CD4-positive, alpha-beta T cell (primary cell): Measurements from ENCODE around the gene DNAH7. TPM values are rescaled to one million over a fixed set of nuclear protein-coding genes. Genes with fewer than 3 reads are reported as not detected.

ENCODE experiments used
- ATAC-seq: fragments of 200-7000 bp; cut with Tn5 transposase; one replicate; pipeline ENCODE4 v1.10.0; 2022; ENCODE audit warnings: mild to moderate bottlenecking; ENCODE audit not compliant: poor library complexity
- CTCF ChIA-PET: fragments of 350-600 bp; sonication (Branson Sonifier 250); formaldehyde crosslinking; loops from one replicate; lab custom pipeline; 2021; ENCODE audit warnings: antibody characterized with exemption, inconsistent platforms; lab: Charles Lee
- POLR2A ChIA-PET: fragments of 350-600 bp; sonication (Branson Sonifier 250); formaldehyde crosslinking; loops from one replicate; lab custom pipeline; 2021; ENCODE audit warnings: antibody characterized with exemption, inconsistent platforms; lab: Charles Lee
- DNase-seq, 14 experiments: peaks; one replicate each; pipeline ENCODE4 v3.0.0-alpha.2; 2013 to 2020; ENCODE audit warnings: mixed read lengths in 2 of 14
- H3K27ac ChIP-seq, 2 donors: one replicate each; pipeline versions ENCODE4 v1.5.1 to v1.7.0; 2013; ENCODE audit warnings: low read length in 2 of 2, low read depth in 1 of 2, mild to moderate bottlenecking in 1 of 2
- H3K27me3 ChIP-seq, 2 experiments: 1 replicate in 1 of 2; 2 replicates in 1 of 2; pipeline versions ENCODE4 v1.6.1 to v1.7.0; 2013; ENCODE audit warnings: low read length in 2 of 2, control low read depth in 1 of 2, mild to moderate bottlenecking in 1 of 2, moderate library complexity in 1 of 2; ENCODE audit not compliant: insufficient read depth in 2 of 2, control insufficient read depth in 1 of 2
- H3K36me3 ChIP-seq: one replicate; pipeline ENCODE4 v1.6.1; 2013; ENCODE audit warnings: low read length, control low read depth; ENCODE audit not compliant: insufficient read depth
- H3K4me1 ChIP-seq: one replicate; pipeline ENCODE4 v1.6.1; 2013; ENCODE audit warnings: low read length, control low read depth; ENCODE audit not compliant: insufficient read depth
- H3K4me3 ChIP-seq: one replicate; pipeline ENCODE4 v1.5.1; 2013; ENCODE audit warnings: mild to moderate bottlenecking, low read length, moderate library complexity
- H3K9me3 ChIP-seq, 2 experiments: 1 replicate in 1 of 2; 2 replicates in 1 of 2; pipeline versions ENCODE4 v1.6.1 to v1.7.0; 2013; ENCODE audit warnings: low read length in 2 of 2, mild to moderate bottlenecking in 2 of 2, control low read depth in 1 of 2, moderate library complexity in 1 of 2; ENCODE audit not compliant: control insufficient read depth in 1 of 2, insufficient read depth in 1 of 2
- H3K27ac Mint-ChIP-seq: one replicate; pipeline ENCODE4 v1.8.0; 2020; ENCODE audit warnings: mixed read lengths
- H3K27me3 Mint-ChIP-seq: one replicate; pipeline ENCODE4 v1.8.0; 2021; ENCODE audit warnings: mixed read lengths
- H3K36me3 Mint-ChIP-seq: one replicate; pipeline ENCODE4 v1.8.0; 2021; ENCODE audit warnings: low read depth, mixed read lengths
- H3K4me1 Mint-ChIP-seq: one replicate; pipeline ENCODE4 v1.8.0; 2021; ENCODE audit warnings: low read depth, mixed read lengths
- H3K4me3 Mint-ChIP-seq: one replicate; pipeline ENCODE4 v1.8.0; 2020; ENCODE audit warnings: mild to moderate bottlenecking, mixed read lengths
- H3K9me3 Mint-ChIP-seq: one replicate; pipeline ENCODE4 v1.8.0; 2020; ENCODE audit warnings: mixed read lengths
- intact Hi-C, 2 experiments: fragments of 100-400 bp; cut with DNase I in 1 of 2; cut with micrococcal nuclease in 1 of 2; formaldehyde crosslinking; loops; one replicate each; pipeline versions ENCODE4 v1.15.1 to v1.9.0; 2023 to 2025; cut with DNase I, micrococcal nuclease
- polyA plus RNA-seq, 2 donors: library from polyadenylated mRNA; unstranded; fragments of 120-200 nt; gene quantifications; one replicate each; pipeline ENCODE4 v1.2.1, GENCODE V29; 2013
- total RNA-seq, 174 experiments: library from RNA in 2 of 174; stranded (reverse) in 2 of 174; gene quantifications; one replicate each; pipeline ENCODE4 v1.2.3 and lab custom pipeline; 2021 to 2026
- TF ChIP-seq, protein P1 (sequence below): fragments of 200-600 bp; IDR thresholded peaks from one replicate; pipeline ENCODE4 v1.8.0; 2022; ENCODE audit warnings: antibody characterized with exemption, mild to moderate bottlenecking

DNAH7 gene
- not detected for total RNA-seq
- polyA plus RNA-seq (2013, experiment 1 of 2), result 0.13 TPM
- polyA plus RNA-seq (2013, experiment 2 of 2), result 0.31 TPM
- total RNA-seq (lab: John Stamatoyannopoulos, UW), result 0 to 0.46 (median 0.09) reads per million in 172 experiments

- Histone ChIP-seq H3K9me3 (no peaks in the 10 kb centered on the region), H3K27ac (peak within 1 kb of the TSS in 1 of 2 donors; percentile 40), H3K36me3 (no peaks in the 10 kb centered on the region), H3K4me3 (peak within 1 kb of the TSS; percentile 69), H3K27me3 (no peaks in the 10 kb centered on the region), H3K4me1 (peaks cover 13% of the 10 kb centered on the region)
- ChIA-PET POLR2A (interaction anchor here (0.6 to 2.7 kb wide), 11 partner anchors 10 to 571 kb away, joined by 3 to 12 read pairs (median 4); partner anchors contain the start of genes CCDC150, SLC39A10 and STK17B), CTCF (interaction anchor here (0.6 to 4.0 kb wide), 31 partner anchors 10 to 571 kb away, joined by 3 to 40 read pairs (median 4); partner anchors contain the start of genes CCDC150 and SLC39A10)
- H3K4me1 Mint-ChIP-seq, result peaks cover 19% of the 10 kb centered on the region
- intact Hi-C loops, result loop anchor here (5.0 to 10.0 kb wide), 4 partner anchors 494 to 1901 kb away; partner anchors contain the start of gene CCDC150 (in 1 of the 2)
- DNase-seq (peak; percentile 81 to 97 (median 91)), ATAC-seq (peak; percentile 96)
- no peaks in the 10 kb centered on the region for H3K36me3 Mint-ChIP-seq
- H3K4me3 Mint-ChIP-seq, result peak within 1 kb of the TSS; percentile 86
- peak within 1 kb of the TSS; percentile 47 for H3K27ac Mint-ChIP-seq
- no peaks in the 10 kb centered on the region for H3K9me3 Mint-ChIP-seq
- TF ChIP-seq, protein P1, sequence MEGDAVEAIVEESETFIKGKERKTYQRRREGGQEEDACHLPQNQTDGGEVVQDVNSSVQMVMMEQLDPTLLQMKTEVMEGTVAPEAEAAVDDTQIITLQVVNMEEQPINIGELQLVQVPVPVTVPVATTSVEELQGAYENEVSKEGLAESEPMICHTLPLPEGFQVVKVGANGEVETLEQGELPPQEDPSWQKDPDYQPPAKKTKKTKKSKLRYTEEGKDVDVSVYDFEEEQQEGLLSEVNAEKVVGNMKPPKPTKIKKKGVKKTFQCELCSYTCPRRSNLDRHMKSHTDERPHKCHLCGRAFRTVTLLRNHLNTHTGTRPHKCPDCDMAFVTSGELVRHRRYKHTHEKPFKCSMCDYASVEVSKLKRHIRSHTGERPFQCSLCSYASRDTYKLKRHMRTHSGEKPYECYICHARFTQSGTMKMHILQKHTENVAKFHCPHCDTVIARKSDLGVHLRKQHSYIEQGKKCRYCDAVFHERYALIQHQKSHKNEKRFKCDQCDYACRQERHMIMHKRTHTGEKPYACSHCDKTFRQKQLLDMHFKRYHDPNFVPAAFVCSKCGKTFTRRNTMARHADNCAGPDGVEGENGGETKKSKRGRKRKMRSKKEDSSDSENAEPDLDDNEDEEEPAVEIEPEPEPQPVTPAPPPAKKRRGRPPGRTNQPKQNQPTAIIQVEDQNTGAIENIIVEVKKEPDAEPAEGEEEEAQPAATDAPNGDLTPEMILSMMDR, result peak; percentile 94
- H3K27me3 Mint-ChIP-seq, result peaks cover under 1% of the 10 kb centered on the region
Measured at GRCh38 chr2:196068271-196069209, at the start of gene DNAH7. Gene DNAH7 (minus strand): TSS chr2:196068837. CDS start chr2:196068711, 126 bp downstream.

DNA sequence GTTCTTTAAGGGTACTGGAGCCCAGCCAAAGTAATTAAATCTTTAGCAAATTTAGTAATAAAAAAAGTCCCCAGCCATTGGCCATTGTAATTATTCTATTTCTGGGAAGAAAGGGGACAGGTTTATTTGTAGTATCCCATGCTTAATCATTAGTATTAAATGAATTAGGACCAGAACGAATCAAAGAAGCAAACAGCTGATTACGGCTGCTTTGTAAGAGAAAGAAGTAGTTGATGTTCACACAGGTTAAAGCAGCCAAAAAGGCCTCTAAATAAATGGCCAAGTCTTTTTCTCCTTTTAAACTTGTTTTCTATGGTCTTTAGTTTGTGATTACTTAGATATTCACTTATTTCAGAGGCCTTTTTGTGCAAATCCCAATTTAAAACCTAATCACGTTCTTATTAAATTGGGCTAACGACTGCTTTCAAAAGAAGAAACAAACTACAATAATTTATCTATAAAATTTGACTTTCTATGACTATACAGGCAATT lies 48.6 kb upstream of the DNAH7 start:
- no peaks in the 10 kb centered on the region for H3K27me3 Mint-ChIP-seq
- DNase-seq, result no peak
- ATAC-seq, result no peak
- no peak overlapping the region for H3K4me3 ChIP-seq
- H3K4me1 Mint-ChIP-seq, result peaks cover 15% of the 10 kb centered on the region
- CTCF ChIA-PET, result no interaction called here
- peaks cover 6% of the 10 kb centered on the region for H3K4me1 ChIP-seq
- peaks cover 6% of the 10 kb centered on the region for H3K9me3 Mint-ChIP-seq
- intact Hi-C loops, result no loop called here
- TF ChIP-seq, protein P1, result no peak
- H3K4me3 Mint-ChIP-seq, result no peak overlapping the region
- H3K27ac Mint-ChIP-seq, result no peak overlapping the region
- H3K27me3 ChIP-seq, result no peaks in the 10 kb centered on the region
- POLR2A ChIA-PET, result no interaction called here
- H3K9me3 ChIP-seq, result no peaks in the 10 kb centered on the region
- H3K36me3 ChIP-seq, result no peaks in the 10 kb centered on the region
- no peak overlapping the region for H3K27ac ChIP-seq
- no peaks in the 10 kb centered on the region for H3K36me3 Mint-ChIP-seq
